Glomerular visceral epithelial cell (primary cell): ENCODE measurements around the gene ASH1L.
"Not testable (repeated sequence)": the region's sequence is repeated elsewhere in the genome, so short reads cannot be mapped to it uniquely, and the experiment has no call there.

Experiments used
- DNase-seq: peaks from one replicate; pipeline ENCODE4 v3.0.0-alpha.2; 2016; ENCODE audit errors: extremely low spot score

The ASH1L gene

GRCh38 chr1:155561779-155562580 lies 623 bp downstream of the ASH1L start:
- DNase-seq = not testable (repeated sequence)

DNA sequence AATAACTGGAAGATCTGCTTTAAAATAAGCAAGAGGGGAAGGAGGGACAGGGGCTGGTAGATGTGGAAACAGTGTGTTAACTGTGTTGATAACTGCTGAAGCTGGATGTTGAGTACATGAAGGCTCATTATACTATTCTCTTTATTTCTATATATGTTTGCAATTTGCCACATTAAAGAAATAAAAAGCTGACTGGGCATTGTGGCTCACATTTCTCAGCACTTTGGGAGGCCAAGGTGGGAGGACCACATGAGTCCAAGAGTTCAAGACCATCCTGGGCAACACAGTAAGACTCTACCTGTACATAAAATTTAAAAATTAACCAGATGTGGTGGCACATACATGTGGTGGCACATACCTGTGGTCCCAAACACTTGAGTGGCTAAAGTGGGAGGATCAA lies 6.7 kb downstream of the ASH1L start:
- DNase-seq = no peak

GRCh38 chr1:155553349-155553748 lies 9.3 kb downstream of the ASH1L start:
- no peak for DNase-seq

GRCh38 chr1:155548706-155549105 lies 13.9 kb downstream of the ASH1L start:
- no peak for DNase-seq

- no peak for DNase-seq
These were observed 22.4 kb downstream of the ASH1L start for GRCh38 chr1:155540000-155540874.

DNA sequence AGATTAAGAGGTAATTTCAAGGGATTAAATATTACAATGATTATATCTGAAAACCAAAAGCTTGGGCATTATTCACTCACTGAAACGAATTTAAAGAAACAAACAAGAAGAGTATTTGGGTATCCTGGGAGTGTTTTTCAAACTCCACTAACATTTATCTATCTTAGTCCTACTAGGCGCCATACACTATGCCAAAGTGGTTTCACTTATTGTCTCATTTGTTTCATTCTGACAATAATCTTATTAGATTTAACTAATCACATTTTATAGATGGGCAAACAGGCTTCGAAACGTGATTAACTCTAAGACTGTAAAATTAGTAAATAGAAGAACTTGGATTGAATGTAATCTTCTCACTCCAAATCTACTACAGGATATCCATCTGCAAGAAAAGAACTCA lies 25.4 kb downstream of the ASH1L start:
- no peak for DNase-seq

DNA sequence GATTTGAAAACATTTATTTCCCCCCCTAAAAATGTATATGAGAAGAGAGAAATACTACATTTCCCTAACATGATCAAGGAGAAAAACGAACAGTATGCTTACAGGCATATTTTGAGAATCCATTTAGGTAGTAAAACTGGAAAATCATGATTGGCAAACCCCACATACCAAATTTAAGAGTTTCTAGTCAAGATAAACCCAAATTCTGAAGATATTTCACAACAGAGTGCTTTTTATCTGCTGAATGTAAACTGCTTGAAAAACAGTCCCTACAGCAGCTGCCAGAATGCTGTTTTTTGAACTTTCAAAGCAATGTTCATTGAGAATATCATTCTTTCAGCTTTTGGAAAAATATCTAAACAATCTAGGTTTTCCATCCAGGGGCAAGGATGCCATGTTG lies 31.0 kb downstream of the ASH1L start:
- DNase-seq = no peak

- no peak for DNase-seq
These were observed 32.7 kb downstream of the ASH1L start for GRCh38 chr1:155529929-155530328.

DNA sequence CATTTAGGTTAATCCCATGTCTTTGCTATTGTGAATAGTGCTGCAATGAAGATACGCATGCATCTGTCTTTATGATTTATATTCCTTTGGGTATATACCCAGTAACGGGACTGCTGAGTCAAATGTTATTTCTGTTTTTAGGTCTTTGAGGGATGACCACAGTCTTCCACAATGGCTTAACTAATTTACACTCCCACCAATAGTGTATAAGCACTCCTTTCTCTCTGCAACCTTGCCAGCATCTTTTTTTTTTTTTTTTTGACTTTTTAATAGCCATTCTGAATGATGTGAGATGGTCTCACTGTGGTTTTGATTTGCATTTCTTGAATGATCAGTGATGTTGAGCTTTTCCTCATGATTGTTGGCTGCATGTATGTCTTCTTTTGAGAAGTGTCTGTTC lies 33.5 kb downstream of the ASH1L start:
- no peak for DNase-seq

GRCh38 chr1:155527677-155528076 lies 34.9 kb downstream of the ASH1L start:
- DNase-seq = no peak

- no peak for DNase-seq
These were observed 36.2 kb downstream of the ASH1L start for GRCh38 chr1:155526356-155526755.

GRCh38 chr1:155522069-155522468 lies 40.5 kb downstream of the ASH1L start:
- DNase-seq = no peak

GRCh38 chr1:155518484-155518883 lies 44.1 kb downstream of the ASH1L start:
- DNase-seq = no peak

GRCh38 chr1:155514582-155515187 lies 47.9 kb downstream of the ASH1L start:
- DNase-seq = no peak

DNA sequence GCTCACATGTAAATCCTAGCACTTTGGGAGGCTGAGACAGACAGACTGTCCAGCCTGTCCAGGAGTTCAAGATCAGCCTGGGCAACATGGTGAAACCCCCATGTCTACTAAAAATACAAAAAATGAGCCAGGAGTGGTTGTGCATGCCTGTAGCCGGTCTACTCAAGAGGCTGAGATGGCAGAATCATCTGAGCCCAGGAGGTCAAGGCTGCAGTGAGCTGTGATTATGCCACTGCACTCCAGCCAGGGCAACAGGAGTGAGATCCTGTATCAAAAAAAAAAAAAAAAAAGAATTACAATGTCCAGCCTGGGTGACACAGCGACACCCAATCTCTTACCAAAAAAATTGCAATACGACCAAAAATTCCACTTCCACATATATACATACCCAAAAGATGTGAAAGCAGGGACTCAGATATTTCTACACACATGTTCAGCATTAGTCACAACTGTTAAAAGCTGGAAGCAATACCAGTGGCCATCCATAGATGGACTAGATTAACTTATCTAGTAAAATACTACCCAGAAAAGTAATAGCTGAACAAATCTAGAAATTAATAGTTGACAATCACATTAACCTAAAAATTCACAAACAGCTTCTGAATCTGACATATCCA lies 49.2 kb downstream of the ASH1L start:
- DNase-seq = no peak

DNA sequence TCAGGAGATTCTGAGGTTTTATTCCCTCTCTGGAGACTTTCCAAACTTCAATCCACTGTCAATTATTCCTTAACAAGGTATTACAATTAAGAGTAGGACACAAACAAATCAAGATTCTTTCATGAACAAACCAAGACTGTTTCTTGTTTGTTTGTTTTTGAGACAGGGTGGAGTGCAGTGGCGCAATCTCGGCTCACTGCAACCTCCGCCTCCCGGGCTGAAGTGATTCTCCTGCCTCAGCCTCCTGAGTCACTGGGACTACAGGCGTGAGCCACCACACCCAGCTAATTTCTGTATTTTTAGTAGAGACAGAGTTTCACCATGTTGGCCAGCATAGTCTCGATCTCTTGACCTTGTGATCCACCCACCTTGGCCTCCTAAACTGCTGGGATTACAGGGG lies 51.2 kb downstream of the ASH1L start:
- DNase-seq = not testable (repeated sequence)

- DNase-seq = no peak
These were observed 53.5 kb downstream of the ASH1L start for GRCh38 chr1:155509064-155509463.

- no peak for DNase-seq
These were observed 54.7 kb downstream of the ASH1L start for GRCh38 chr1:155507945-155508344.

DNA sequence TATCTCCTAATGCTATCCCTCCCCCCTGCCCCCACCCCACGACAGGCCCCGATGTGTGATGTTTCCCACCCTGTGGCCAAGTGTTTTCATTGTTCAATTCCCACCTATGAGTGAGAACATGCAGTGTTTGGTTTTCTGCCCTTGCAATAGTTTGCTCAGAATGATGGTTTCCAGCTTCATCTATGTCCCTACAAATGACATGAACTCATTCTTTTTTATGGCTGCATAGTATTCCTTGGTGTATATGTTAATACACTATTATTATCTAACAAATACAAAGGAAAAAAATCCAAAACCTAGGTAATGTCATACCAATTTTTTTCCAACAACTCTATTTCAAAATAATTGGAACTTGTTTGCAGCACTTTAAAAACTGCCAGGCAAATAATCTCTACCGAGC lies 56.6 kb downstream of the ASH1L start:
- not testable (repeated sequence) for DNase-seq

DNA sequence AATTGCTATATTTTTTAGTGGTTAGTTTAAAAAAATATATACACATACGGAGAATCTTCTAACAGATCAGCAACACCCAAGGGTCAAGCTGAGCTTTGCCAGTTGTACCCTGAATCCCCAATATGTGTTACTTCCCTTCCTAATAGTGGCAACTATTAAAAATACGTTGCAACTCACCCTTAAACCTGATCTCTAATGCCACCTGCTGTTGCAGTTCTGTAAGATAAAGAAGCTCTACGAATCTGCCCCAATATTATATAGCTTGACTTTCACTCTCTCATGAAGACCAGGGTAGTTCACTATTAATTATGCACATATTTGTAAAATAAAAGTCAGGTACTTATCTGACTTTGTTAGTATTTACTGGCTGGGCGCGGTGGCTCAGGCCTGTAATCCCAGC lies 58.4 kb downstream of the ASH1L start:
- DNase-seq = peak; percentile 54

DNA sequence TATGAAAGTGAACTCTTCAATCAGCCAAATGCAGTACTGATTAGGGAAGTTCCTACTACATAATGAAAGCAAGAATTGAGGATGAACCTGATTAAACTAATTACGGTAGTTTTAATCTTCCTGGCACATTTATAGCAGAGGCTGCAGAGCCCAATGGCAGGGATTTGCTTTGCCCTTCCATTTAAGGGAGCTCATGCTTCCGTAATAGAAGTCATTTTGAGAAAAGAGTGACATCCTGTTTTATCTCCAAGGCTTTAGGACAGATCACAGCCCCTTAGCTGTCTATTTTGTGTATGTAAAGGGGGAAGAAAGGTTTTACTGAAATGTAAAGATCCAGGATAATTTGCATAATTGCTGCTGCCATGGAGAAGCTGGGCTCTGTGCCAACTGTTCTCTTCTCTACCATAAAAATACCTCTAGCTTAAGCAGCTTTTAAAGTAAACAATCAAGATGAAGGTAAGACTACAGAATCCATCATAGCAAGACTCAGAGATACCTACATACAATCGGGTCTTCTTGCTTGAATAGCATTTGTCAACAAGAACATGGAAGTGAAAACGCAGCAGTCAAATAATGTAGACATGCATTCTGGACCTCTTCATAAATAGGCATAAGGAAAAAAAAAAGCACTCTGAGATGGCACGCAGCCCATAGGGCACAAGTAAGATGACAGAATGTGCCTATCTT lies 62.5 kb downstream of the ASH1L start:
- DNase-seq = no peak

DNA sequence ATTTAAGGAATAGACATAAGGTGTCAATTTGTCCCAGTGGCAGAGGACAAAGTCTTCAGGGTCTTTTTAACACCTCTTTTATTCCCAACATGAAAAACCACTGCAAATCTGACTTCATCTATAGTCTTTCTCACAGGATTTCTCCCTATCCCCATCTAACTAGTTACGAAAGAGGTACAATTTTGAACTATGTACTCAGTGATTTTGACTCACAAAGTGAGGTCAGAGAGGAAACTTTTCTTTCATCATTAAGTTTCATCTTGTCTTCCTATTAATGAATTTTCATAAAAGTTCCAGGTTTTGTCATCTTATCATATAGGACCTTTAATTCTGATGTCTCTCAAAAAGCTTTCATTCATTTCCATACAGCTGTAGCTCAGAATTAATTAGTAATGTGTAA lies 63.3 kb downstream of the ASH1L start:
- no peak for DNase-seq
